GM21381 (cell line): ENCODE measurements around the gene VPS51.
"Not testable (repeated sequence)": the region's sequence is repeated elsewhere in the genome, so short reads cannot be mapped to it uniquely, and the experiment has no call there.

ENCODE experiments used
- ATAC-seq: cut with Tn5 transposase; IDR thresholded peaks from one replicate; pipeline ENCODE4 v1.9.1; 2021; ENCODE audit warnings: mild to moderate bottlenecking, moderate library complexity; ENCODE audit not compliant: unreplicated experiment

VPS51 gene

GRCh38 chr11:65132238-65132987 is 36.4 kb downstream of the VPS51 start:
- peak; percentile 40 for ATAC-seq

GRCh38 chr11:65132988-65133700 is 37.1 kb downstream of the VPS51 start:
- no peak for ATAC-seq

- ATAC-seq = no peak
These were observed 37.7 kb downstream of the VPS51 start for GRCh38 chr11:65133724-65134123.

GRCh38 chr11:65134240-65134951 is 38.4 kb downstream of the VPS51 start, which contains the start of gene SYVN1:
SYVN1 (minus strand) TSS chr11:65134519; CDS start chr11:65133601, 918 bp downstream.
- ATAC-seq = peak; percentile 49

- peak; percentile 67 for ATAC-seq
These were observed 39.1 kb downstream of the VPS51 start for GRCh38 chr11:65134952-65135632.

- ATAC-seq = no peak
These were observed 39.7 kb downstream of the VPS51 start for GRCh38 chr11:65135633-65136145.

GRCh38 chr11:65136515-65137096 is 40.6 kb downstream of the VPS51 start:
- ATAC-seq = no peak

- ATAC-seq = no peak
These were observed 46.0 kb downstream of the VPS51 start for GRCh38 chr11:65141896-65142494.

GRCh38 chr11:65147352-65148075 is 51.5 kb downstream of the VPS51 start:
- no peak for ATAC-seq

- no peak for ATAC-seq
These were observed 52.6 kb downstream of the VPS51 start for GRCh38 chr11:65148657-65149056.

GRCh38 chr11:65150131-65150508 is 54.1 kb downstream of the VPS51 start:
- not testable (repeated sequence) for ATAC-seq

- ATAC-seq = no peak
These were observed 54.7 kb downstream of the VPS51 start for GRCh38 chr11:65150509-65151299.

- no peak for ATAC-seq
These were observed 55.4 kb downstream of the VPS51 start for GRCh38 chr11:65151331-65151899.

- no peak for ATAC-seq
These were observed 56.1 kb downstream of the VPS51 start for GRCh38 chr11:65152122-65152521.

GRCh38 chr11:65156256-65156655 is 60.2 kb downstream of the VPS51 start:
- no peak for ATAC-seq

- ATAC-seq = no peak
These were observed 60.9 kb downstream of the VPS51 start for GRCh38 chr11:65156926-65157325.

- no peak for ATAC-seq
These were observed 61.3 kb downstream of the VPS51 start for GRCh38 chr11:65157336-65157735.

- no peak for ATAC-seq
These were observed 63.0 kb downstream of the VPS51 start for GRCh38 chr11:65159012-65159411.
